OCI-LY7 (cell line): Measurements from ENCODE around the gene CTNNBL1. TPM values are rescaled to one million over a fixed set of nuclear protein-coding genes. Genes with fewer than 3 reads are reported as not detected.

ENCODE experiments used
- BruUV-seq: library from RNA; stranded (reverse); fragments of 400-500 nt; replicated peaks from 2 replicates; lab custom pipeline; 2021; lab: Mats Ljungman, UMichigan
- CTCF ChIA-PET: fragments of 300-600 bp; sonication (Branson Sonifier 250); formaldehyde crosslinking; loops from one replicate; lab custom pipeline; 2022; ENCODE audit warnings: antibody characterized with exemption; ENCODE audit not compliant: unreplicated experiment; lab: Charles Lee
- POLR2A ChIA-PET: fragments of 300-600 bp; sonication (Branson Sonifier 250); formaldehyde crosslinking; loops from one replicate; lab custom pipeline; 2022; ENCODE audit warnings: antibody characterized with exemption; lab: Charles Lee
- DNase-seq: peaks from one replicate; pipeline ENCODE4 v3.0.0-alpha.2; 2015; ENCODE audit warnings: low spot score
- H2AFZ ChIP-seq: fragments of 200-600 bp; sonication (generic), shearing (Covaris generic); 2 replicates; pipeline ENCODE4 v1.6.1; 2014; ENCODE audit warnings: mild to moderate bottlenecking, antibody characterized with exemption, low read length, moderate library complexity
- H3K27ac ChIP-seq: fragments of 200-600 bp; sonication (generic); 2 replicates; pipeline ENCODE4 v1.5.1; 2014; ENCODE audit warnings: mixed run types, low read depth, mild to moderate bottlenecking, moderate library complexity, low read length, inconsistent platforms; ENCODE audit not compliant: poor library complexity, severe bottlenecking
- H3K36me3 ChIP-seq: fragments of 200-600 bp; sonication (generic); 2 replicates; pipeline ENCODE4 v1.6.1; 2014; ENCODE audit warnings: mild to moderate bottlenecking, antibody characterized with exemption, low read length, moderate library complexity, mixed read lengths; ENCODE audit not compliant: insufficient read depth
- H3K4me1 ChIP-seq: fragments of 200-600 bp; sonication (generic); 2 replicates; pipeline ENCODE4 v1.5.1; 2014; ENCODE audit warnings: mild to moderate bottlenecking, low read length; ENCODE audit not compliant: insufficient read depth, poor library complexity, severe bottlenecking
- H3K4me2 ChIP-seq: fragments of 200-600 bp; sonication (generic); 2 replicates; pipeline ENCODE4 v1.6.1; 2014; ENCODE audit warnings: mild to moderate bottlenecking, low read length
- H3K4me3 ChIP-seq: fragments of 200-600 bp; sonication (generic); 2 replicates; pipeline ENCODE4 v1.5.1; 2014; ENCODE audit warnings: mild to moderate bottlenecking, low read depth, low read length; ENCODE audit not compliant: poor library complexity, severe bottlenecking
- H3K79me2 ChIP-seq: fragments of 200-600 bp; sonication (generic); 2 replicates; pipeline ENCODE4 v1.6.1; 2016; ENCODE audit warnings: low read depth, mild to moderate bottlenecking, low read length, moderate library complexity, mixed read lengths; ENCODE audit not compliant: insufficient read depth
- H3K9me2 ChIP-seq: fragments of 200-600 bp; sonication (generic); 2 replicates; pipeline ENCODE4 v1.6.1; 2016; ENCODE audit warnings: mild to moderate bottlenecking, low read length, mixed read lengths; ENCODE audit not compliant: insufficient read depth
- H3K9me3 ChIP-seq: fragments of 200-600 bp; sonication (generic); 2 replicates; pipeline ENCODE4 v1.6.1; 2014; ENCODE audit warnings: mild to moderate bottlenecking, mixed run types, low read length, mixed read lengths
- H4K20me1 ChIP-seq: fragments of 200-600 bp; sonication (generic); 2 replicates; pipeline ENCODE4 v1.6.1; 2014; ENCODE audit warnings: mild to moderate bottlenecking, antibody characterized with exemption, low read length, moderate library complexity, mixed read lengths; ENCODE audit not compliant: insufficient read depth
- EZH2phosphoT487 ChIP-seq: fragments of 200-600 bp; sonication (generic); IDR thresholded peaks from 2 replicates; pipeline ENCODE4 v1.6.1; 2018; ENCODE audit warnings: low read depth, borderline replicate concordance, mild to moderate bottlenecking, mixed run types, antibody characterized with exemption, low read length, moderate library complexity, mixed read lengths
- intact Hi-C: fragments of 100-400 bp; cut with micrococcal nuclease; formaldehyde crosslinking; loops from one replicate; pipeline ENCODE4 v1.10.0; 2022; ENCODE audit not compliant: unreplicated experiment
- total RNA-seq, 2 experiments: library from RNA; depleted of rRNA in 1 of 2; stranded (reverse); fragments of >200 nt in 1 of 2; shearing (Covaris generic) in 1 of 2; gene quantifications; 2 replicates each; pipeline ENCODE4 v1.2.3, GENCODE V29; 2014 to 2022
- TF ChIP-seq, protein P1 (sequence below): fragments of 200-600 bp; sonication (generic); conservative IDR thresholded peaks from 2 replicates; pipeline ENCODE4 v1.5.1; 2014; ENCODE audit warnings: mild to moderate bottlenecking, antibody characterized with exemption, low read length, moderate library complexity, mixed read lengths

The CTNNBL1 gene
- total RNA-seq, 2 experiments from 2014 or later, result 38.0 to 90.0 TPM

DNA sequence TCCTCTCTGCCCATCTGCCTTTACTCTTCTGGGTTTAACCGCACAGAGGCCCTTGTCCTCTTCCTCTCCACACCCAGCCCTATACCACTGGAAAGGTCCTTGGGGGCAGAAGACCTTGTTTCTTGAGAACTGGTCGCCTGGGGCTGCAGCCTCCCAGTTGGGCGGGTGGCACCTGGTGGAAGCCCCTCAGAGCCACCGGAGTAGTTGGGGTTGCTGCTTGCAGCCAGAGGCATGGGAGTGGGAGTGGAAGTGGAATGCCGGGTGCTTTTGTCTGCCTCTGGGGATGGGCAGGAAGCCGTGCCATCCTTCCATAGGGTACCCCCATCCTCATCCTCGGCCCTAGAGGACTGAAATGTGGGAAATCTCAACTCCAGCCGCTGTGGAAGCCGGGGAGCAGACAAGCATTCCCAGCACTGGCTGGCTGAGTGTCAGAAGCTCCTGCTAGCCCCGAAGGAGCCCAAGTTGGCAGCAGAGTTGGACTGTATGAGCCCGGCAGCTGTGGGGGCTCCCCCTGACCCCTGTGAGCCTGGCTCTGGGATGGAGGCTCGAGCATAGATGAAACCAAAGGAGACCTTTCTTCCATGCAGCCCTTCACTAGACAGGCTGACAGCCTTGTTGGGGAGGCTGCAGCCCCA, 210.3 kb downstream of the CTNNBL1 start:
- no peak overlapping the region for H3K27ac ChIP-seq
- intact Hi-C loops, result no loop called here
- H3K4me1 ChIP-seq, result no peaks in the 10 kb centered on the region
- no peaks in the 10 kb centered on the region for H3K79me2 ChIP-seq
- H4K20me1 ChIP-seq, result no peaks in the 10 kb centered on the region
- ChIA-PET POLR2A (no interaction called here), CTCF (no interaction called here)
- BruUV-seq, result no TSS peak
- H3K9me2 ChIP-seq, result no peaks in the 10 kb centered on the region
- TF ChIP-seq EZH2phosphoT487, result no peak
- TF ChIP-seq, protein P1, sequence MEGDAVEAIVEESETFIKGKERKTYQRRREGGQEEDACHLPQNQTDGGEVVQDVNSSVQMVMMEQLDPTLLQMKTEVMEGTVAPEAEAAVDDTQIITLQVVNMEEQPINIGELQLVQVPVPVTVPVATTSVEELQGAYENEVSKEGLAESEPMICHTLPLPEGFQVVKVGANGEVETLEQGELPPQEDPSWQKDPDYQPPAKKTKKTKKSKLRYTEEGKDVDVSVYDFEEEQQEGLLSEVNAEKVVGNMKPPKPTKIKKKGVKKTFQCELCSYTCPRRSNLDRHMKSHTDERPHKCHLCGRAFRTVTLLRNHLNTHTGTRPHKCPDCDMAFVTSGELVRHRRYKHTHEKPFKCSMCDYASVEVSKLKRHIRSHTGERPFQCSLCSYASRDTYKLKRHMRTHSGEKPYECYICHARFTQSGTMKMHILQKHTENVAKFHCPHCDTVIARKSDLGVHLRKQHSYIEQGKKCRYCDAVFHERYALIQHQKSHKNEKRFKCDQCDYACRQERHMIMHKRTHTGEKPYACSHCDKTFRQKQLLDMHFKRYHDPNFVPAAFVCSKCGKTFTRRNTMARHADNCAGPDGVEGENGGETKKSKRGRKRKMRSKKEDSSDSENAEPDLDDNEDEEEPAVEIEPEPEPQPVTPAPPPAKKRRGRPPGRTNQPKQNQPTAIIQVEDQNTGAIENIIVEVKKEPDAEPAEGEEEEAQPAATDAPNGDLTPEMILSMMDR, result no peak
- no peak overlapping the region for H3K4me2 ChIP-seq
- no peak overlapping the region for H3K4me3 ChIP-seq
- H3K9me3 ChIP-seq, result no peaks in the 10 kb centered on the region
- no peak overlapping the region for H2AFZ ChIP-seq
- no peaks in the 10 kb centered on the region for H3K36me3 ChIP-seq
- no peak for DNase-seq

DNA sequence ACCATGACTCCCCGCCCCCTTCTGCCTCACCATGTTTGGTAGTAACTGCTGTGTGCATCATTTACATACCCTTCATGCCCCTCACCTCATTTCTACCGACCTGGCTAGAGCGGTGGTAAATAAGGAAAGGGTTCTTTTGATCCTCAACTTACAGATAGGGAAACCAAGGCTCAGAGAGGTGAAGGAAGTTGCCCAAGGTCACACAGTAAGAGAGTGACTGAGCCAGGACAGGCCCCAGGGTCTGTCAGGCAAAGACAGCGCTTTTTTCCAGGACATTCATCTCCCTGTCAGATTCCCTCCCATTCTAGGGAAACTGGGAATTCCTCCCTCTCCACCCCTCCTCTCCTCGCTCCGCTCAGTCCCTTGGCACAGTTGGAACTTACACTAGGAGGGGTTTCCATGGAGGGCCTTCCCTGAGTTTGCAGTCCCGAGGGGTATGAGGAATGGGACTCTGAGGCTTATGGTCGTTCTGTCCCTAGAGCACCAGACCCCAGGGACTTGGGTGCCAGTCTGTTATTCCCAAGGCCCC, 211.1 kb downstream of the CTNNBL1 start:
- H3K79me2 ChIP-seq, result no peaks in the 10 kb centered on the region
- no peaks in the 10 kb centered on the region for H3K36me3 ChIP-seq
- DNase-seq, result no peak
- POLR2A ChIA-PET, result no interaction called here
- no peaks in the 10 kb centered on the region for H4K20me1 ChIP-seq
- no peak overlapping the region for H3K4me2 ChIP-seq
- no peak overlapping the region for H3K27ac ChIP-seq
- intact Hi-C loops, result no loop called here
- no peaks in the 10 kb centered on the region for H3K4me1 ChIP-seq
- no peak overlapping the region for H2AFZ ChIP-seq
- H3K4me3 ChIP-seq, result no peak overlapping the region
- TF ChIP-seq, protein P1, result no peak
- TF ChIP-seq EZH2phosphoT487, result no peak
- CTCF ChIA-PET, result no interaction called here
- BruUV-seq, result no TSS peak
- no peaks in the 10 kb centered on the region for H3K9me3 ChIP-seq
- H3K9me2 ChIP-seq, result no peaks in the 10 kb centered on the region
